Hematopoietic multipotent progenitor cell treated with erythropoietin and hydrocortisone succinate and interleukin-3 and kit ligand, for 4 days (in vitro differentiated cells): ENCODE results near the gene HINT1.
A peak's percentile ranks its signal among the peaks of the same experiment; 100 is the strongest.

Source experiments
- DNase-seq: peaks from one replicate; pipeline ENCODE4 v3.0.0-alpha.2; 2015

HINT1 gene

DNA sequence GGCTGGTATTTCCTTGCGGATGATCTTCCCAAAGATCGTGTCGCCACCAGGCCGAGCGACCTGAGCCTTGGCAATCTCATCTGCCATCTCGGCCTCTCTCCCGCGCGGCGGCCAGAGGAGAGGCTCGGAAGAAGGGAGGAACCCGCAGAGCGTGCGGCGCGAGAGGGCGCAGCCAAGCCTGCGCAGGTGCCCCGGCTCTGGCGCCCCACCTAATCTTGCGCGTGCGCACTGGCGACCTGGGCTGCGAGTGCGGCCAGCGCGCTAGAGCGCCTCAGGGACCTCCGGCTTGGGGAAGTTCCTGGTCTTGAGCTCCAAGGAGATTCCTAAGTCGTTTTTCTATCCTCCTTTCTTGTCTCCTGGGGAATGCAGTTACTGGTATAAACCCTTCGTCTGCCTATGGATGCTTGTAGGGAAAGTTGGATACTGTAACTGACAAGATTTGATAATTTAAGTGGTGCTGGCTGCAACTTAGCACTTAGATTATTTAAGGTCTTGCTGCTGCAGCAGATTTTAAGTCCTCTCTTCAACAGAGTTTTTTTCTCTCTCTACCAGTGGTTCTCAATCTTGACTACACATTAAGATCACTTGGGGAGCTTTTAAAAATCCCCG is at the start of gene HINT1:
TSS of gene HINT1 (minus strand) at position 138 of the 609 bp plus-strand sequence. CDS start at position 87, 51 bp downstream.
- DNase-seq = peak; percentile 96

DNA sequence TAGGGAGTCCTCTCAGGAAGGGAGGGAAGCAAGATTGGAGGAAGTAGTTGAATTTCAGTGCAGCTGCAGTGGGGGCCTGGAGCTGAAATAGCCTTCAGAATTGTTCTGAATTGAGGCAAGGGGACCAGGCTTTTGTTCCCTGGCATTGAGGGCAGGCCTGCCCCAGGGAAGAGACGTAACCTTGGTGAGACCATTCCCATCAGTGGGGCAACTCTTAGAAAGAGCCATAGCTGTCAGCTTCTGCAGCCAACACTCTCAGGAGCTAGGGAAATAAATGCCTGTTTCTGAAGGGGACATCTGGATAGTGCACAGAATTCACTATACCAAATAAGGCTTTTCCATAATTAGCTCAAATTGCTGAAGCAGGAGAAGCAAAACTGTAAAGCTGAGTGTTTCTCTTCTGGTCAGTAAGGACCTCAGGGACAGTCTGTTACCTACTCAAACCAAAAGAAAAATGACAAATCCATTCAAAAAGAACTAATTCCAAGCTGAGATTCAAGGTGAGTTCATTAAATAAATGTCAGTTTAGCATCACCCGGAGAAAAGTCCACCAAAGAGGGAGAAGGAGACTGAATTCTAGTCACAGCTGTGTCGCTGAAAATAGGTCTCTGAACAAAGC is 49.7 kb upstream of the HINT1 start:
- no peak for DNase-seq

DNA sequence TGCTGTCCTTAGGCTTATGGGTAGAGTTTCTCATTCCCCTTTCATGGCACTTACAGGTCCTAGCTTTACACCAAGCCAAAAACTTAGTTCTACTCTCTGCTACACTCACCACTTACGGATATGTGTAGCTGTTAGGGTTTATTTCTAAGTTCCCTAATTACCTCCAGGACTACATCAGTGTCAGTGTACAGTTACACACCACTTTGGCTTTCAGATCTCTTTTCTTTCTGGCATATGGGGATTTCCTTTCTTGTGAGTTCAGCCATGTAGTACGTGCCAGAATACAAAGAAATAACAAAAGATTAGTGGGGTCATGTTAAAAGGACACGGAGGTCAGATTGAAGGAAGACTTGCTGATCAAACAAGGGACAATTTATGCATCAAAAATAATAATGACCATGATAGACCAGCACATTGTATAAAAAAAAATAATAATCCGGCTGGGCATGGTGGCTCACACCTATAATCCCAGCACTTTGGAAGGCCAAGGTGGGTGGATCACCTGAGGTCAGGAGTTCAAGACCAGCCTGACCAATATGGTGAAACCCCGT is 47.5 kb upstream of the HINT1 start:
- peak; percentile 15 for DNase-seq

DNA sequence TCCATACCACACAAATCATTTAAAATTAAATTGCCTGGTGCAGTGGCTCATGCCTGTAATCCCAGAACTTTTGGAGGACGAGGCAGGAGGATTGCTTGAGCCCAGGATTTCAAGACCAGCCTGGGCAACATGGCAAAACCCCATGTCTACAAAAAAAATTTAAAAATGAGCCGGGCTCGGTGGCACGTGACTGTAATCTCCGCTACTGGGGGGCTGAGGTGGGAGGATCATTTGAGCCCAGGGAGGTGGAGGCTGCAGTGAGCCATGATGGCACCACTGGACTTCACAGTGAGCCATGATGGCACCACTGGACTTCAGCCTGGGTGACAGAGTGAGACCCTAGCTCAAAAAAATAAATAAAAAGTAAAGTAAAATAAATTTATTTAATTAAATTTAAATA is 46.6 kb upstream of the HINT1 start:
- DNase-seq = no peak

DNA sequence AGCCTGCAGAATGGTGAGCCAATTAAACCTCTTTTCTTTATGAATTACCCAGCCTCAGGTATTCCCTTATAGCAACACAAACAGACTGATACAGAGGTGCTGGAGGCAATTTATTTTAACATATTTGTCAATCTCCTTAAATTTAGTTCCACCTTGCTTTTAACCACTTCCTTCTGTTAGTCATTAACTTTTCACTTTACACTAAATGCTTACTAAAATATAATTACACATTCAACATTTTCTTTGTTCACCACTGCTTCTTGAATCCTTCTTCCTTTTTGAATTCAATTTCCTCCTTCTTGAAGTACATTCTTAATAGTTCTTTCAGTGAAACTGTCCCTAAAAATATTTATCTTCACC is 45.1 kb upstream of the HINT1 start:
- no peak for DNase-seq

DNA sequence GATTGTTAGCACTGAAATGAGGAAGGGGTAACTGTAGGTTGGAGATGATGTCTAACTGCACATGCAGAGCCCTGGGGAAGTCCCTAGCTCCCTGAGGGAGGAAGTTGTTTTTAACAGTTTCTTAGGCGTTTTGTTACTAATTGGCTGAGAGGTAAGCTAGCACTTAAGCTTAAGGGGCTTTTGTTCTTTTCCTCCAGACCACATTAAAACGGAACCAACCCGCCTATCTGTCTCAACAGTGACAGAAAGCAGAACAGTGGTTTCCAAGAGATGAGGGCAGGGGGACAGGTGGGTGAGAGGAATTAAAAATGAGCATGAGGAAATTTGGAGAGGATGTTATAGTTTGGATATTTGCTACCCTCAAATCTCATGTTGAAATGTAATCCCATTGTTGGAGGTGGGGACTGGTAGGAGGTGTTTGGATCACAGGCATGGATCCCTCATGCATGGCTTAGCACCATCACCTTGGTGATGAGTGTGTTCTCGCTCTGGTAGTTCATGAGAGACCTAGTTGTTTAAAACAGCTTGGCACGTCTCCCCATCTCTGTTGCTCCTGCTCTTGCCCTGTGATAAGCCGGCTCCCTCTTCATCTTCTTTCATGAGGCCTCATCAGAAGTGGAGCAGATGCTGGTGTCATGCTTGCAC is 44.6 kb upstream of the HINT1 start:
- DNase-seq = peak; percentile 91

DNA sequence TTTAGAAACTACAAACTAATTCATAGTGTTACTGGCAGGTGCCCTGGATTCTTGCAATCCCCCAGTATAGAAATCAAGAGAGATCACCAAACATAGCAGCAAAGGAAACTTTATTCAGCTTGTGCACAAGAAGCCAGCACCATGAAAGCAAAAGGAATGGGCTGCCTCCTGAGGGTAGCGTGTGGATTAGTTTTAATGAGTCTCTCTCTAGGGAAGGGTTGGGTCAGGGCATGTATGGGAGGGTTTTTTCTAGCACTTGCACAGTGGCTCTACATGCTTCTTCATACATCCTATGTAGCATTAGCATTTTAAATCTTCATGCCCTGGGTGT is 44.1 kb upstream of the HINT1 start:
- no peak for DNase-seq

DNA sequence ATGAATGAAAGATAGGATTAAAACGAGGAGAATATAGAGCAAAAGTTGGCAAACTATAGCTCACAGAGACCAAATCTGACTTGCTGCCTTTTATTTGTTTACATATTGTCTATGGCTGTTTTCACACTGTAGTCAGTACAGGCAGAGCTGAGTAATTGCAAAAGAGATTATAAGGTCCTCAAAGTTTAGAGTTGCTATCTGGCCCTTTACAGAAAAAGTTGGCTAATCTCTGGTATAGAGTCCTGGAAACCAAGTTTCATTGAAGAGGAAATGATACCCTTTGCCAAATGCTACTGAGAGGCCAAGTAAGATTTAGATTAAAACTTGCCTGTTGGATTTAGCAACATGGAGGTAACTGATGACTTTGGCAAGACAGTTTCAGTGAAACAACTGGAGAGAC is 41.7 kb upstream of the HINT1 start:
- peak; percentile 65 for DNase-seq

DNA sequence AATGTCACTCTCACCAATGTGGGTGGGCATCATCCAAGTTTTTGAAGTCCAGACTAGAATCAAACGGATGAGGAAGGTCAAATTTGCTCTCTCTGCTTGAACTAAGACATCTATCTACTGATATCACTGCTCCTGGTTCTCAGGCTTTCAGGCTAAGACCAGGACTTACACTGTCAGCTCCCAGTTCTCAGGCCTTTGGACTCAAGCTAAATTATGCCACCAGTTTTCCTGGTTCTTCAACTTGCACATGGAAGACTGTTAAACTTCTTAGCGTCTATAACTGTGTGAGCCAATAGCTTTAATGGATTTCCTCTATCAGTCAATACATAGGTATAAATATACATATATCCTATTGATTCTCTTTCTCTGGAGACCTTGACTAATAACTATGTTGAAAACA is 41.0 kb upstream of the HINT1 start:
- DNase-seq = no peak

DNA sequence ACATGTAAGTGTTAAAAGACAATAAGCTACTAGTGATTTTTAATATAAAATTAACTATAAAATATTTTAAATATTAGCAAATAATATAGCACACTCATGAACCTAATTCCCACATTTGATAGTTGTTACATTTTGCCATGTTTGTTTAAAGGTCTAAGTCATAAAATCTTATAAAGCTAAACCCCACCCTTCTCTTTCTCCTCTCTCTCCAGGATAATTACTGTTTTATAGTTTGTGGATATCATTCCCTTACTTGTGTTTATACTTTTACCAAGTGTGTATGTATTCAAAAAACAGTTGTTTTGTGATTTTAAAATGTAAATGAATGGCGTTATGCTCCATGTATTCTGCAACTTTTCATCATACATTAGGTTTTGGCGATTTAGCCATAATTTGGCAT is 39.9 kb upstream of the HINT1 start:
- DNase-seq = no peak

DNA sequence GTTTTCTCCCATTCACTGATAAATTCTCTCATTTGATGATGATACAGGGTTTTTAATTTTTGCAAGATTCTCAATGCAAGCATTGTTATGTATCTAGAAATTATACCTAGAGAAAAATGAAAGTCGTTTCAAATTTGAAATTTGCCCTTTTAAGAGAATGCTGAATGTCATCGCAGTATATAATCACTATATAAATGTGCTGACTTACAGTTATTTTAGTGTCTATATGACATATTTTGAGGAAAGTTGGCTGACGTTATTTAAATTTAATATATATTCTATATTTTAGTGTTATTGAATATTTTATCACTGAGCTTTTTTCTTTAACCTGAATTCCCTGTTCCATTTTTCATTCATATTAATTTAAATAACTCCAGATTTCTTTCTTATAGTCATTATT is 35.5 kb upstream of the HINT1 start:
- DNase-seq = no peak

DNA sequence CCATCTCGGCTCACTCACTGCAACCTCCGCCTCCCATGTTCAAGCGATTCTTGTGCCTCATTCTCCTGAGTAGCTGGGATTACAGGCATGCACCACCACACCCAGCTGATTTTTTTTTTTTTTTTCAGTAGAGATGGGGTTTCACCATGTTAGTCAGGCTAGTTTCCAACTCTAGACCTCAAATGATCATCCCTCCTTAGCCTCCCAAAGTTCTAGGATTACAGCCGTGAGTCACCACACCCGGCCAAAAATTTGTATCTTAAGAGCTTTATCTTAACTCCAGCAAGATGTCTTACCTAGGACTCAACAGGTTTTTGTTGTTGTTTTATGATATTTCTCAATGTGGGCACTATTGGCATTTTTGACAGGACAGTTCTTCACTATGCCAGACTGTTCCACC is 33.6 kb upstream of the HINT1 start:
- DNase-seq = no peak

DNA sequence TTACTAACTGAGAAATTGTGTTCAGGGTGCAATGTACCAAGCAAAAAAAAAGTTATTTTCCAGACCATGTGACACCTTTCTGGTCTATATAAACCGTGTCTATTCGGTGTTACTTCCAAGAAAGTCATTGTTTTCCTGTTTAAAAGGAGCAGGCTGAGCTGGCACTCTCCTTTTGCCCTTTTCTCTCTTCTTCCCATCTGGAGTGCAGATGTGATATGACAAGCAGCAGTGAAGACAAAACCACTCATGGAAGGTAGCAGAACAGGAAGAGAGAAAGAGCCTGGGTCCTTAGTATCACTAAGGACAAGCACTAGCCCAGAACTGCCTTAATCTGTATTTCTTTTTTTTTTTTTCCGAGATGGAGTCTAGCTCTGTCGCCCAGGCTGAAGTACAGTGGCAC is 31.3 kb upstream of the HINT1 start:
- DNase-seq = no peak

DNA sequence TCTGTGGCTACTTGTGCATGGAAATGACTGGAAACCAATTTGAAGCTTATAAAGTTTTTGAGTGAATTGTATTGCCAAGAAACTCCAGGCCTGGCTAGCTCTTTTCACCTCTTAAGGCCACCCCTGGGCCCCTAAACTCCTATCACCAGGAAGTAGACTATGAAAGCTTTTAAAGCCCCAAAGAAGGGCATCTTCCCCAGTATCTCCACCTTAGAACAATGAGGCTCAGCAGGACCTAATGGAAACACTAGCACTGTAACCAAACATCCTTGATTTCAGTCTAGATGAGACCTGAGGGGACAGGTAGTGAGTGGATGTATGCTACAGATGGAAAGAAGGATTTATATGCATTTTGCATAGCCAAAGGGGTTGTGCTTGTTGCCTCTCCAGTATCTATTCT is 30.6 kb upstream of the HINT1 start:
- no peak for DNase-seq

DNA sequence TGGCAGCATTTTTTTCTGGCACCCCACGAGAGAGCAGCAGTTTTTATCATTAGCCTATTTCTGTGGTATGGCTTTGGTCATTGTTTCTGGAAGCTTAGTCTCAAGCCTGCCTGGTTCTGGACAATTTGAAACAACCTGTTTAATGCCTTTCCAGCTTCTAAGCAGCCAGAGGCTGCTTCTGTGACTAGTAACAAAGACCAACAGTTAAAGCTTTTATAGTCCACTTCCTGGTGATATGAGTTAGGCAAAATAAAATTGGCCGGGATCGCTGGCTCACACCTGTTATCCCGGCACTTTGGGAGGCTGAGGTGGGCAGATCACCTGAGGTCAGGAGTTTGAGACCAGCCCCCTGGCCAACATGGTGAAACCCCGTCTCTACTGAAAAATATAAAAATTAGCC is 29.7 kb upstream of the HINT1 start:
- DNase-seq = no peak

DNA sequence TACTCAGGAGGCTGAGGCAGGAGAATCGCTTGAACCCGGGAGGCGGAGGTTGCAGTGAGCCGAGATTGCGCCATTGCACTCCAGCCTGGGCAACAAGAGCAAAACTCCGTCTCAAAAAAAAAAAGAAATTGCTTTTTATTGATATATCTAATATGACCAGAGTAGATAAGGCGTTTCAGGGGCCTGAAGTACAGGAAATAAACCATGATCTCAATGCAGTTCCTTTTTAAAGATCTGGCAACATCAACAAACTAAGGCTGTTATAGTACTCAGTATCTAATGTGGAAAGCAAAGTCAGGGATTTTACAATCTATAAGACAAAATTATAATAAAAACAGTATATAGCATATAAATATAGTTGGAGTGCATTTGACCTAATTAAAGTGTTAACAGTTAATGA is 28.8 kb upstream of the HINT1 start:
- peak; percentile 42 for DNase-seq

DNA sequence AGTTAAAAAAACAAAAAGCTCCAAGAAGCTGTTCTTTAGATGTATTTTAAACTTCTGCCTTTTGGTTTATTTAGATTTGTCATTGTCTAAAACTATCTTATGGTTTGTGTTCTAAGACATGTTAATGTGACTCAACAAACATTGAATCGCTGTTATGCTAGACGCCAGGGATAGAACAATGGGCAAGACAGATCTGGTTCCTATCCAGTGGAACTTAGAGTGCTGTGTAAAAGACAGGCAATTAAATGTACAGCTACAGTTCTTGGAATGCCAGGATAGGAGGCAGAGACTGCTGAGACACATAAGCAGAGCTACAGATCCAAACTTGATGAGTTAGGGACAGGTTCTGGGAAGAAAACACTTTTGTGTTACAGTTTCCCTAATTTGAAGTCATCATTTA is 28.1 kb upstream of the HINT1 start:
- DNase-seq = no peak

DNA sequence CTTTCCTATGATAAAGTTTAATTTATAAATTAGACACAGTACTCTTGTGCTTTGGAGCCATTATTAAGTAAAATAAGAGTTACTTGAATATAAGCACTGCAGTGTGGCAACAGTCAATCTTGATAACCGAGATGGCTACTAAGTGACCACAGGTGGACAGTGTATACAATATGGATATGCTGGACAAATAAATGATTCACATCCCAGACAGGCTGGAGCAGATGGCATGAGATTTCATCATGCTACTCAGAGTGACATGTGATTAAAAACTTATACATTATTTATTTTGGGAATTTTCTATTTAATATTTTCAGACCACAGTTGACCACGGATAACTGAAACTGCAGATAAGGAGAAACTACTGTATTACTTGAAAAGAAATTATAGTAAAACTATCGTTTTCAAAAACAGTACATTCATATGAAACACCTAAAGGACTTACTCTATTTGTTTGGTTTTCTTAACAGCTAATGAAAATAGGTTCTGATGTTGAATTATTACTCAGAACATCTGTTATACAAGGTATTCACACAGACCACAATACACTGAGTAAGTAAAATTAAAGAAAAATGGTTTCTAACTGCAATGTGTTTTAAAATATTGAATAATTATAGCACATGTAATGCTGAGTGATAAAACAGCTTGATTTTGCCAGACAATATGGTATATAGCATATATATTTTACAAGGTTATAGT is 21.7 kb upstream of the HINT1 start:
- DNase-seq = no peak

DNA sequence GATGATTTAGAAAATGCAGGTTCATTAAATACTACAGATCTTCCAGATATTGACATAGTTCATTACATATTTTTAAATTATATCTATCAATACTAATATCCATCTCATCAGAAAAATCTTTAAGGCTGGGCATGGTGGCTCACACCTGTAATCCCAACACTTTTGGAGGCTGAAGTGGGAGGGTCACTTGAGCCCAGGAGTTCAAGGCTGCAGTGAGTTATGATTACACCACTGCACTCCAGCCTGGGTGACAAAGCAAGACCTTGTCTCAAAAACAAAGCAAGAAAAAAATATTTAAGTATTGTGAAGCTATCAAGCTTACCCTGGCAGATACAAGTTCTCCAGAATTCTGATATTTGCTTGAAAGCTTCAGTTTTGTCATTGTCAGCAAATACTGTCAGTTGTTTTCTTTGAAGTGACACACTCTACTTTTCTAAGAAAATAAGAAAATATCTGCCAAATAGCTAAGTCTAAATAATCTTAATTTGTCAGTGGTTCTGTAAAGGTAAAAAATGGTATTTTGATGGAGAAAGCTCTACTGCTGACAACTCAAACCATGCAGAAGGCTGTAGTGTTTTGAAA is 20.6 kb upstream of the HINT1 start:
- no peak for DNase-seq

DNA sequence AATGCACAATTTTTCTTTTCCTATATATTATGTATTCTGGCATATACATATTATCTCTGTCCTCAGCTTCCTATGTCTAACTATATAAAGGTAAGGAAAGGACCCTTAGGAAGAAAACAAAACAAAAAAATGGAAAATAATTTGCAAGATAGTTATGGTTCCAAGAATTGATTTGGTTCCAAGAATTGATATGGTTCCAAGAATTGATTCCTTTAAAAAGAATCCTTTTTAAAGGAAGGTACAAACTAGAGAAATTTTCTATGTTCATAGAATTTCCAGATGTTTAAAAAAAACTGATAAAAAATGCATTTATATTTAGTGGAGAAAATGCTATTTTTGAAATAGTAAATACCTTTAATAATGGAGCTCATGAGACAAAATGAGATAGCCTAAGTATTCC is 17.8 kb upstream of the HINT1 start:
- no peak for DNase-seq

DNA sequence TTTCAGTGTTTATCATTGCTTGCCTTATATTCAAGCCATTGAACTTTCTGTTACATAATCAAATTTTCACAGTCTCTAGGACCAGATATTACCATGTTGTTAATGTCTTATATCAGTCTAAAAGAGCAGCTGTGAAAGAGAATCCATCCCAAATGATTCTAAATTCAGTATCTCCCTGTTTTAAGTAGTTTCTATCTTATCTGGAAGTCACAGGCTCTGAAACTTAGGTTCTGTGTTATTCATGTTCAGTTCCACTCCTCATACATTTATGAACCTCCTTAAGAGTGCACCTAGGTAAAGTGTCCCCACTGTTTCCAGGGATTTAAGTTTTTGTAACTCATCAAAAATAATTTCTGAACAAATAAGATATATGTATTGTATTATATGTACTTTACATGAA is 15.4 kb upstream of the HINT1 start:
- DNase-seq = peak; percentile 64

DNA sequence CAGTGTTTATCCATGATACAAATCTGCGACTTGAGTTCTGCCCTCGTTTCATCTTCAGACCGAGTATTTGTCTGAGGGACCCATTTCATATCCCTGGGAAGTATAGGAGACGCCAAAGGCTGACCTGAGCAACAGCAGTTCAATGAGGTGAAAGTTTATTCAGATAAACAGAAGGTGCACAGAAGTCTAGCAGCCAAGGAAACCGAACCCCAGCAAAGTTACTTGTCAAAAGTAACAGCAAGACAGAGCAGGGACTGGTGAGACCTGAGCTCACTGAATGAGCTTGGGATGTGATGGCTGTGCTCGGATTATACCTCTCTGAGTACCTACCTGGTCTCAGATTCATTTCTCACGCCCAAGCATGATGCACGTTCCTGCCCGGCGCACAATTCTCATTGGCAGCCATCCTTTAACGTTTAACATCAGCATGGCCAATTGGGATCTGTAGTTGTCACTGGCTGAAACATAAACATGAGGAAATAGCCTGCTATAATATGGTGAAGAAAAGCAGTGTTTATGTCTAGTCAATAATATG is 6.3 kb upstream of the HINT1 start:
- peak; percentile 38 for DNase-seq

DNA sequence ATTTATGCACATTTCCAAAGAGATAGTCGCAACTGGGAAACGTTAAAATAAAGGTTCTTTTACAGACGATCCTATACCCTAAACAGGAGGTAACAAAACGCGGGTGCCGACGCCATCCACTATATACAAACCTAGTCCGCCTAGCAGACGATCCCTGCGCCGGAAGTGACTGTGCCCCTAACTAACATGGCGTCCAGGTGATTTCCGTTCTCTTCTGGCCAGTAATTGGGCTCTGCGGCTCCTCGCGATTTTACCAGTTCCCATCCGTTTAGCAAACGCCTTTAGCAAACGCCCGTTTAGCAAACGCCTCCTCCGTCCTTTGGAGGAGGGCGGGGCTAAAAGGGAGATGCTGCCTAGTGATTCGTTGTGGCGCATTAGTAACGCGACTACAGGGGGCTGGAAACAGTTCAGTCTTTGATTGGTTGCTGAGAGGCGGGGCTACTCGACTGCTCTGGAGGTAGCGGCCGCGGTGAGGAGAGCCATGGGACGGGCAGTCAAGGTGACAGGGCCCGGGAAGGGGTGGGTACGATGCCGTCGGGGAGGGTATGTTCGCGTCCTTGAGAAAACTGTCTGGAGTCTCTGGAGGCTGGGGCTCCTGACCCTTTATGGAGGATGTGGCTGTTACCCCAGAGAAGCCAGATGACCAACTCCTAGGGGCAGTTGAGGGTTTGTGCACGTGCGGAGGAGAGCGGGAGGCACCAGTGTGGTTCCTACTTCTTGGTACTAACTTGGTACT is 5.7 kb upstream of the HINT1 start, which contains the start of gene LYRM7:
TSS of gene LYRM7 (plus strand) at position 405 of the 736 bp plus-strand sequence. CDS start at position 482, 77 bp downstream.
- peak; percentile 100 for DNase-seq
